PFSK-1 (cell line): ENCODE measurements around the gene KSR2.

Experiments used
- FOXP2 ChIP-seq: optimal IDR thresholded peaks from 2 replicates; pipeline ENCODE3; 2011; ENCODE audit warnings: borderline replicate concordance, control low read depth, inconsistent platforms; ENCODE audit not compliant: insufficient read depth; ENCODE audit errors: extremely low read length, extremely low read depth
- POLR2AphosphoS5 ChIP-seq: IDR thresholded peaks from 2 replicates; pipeline ENCODE4 v1.6.1; 2012; ENCODE audit warnings: low read depth, mild to moderate bottlenecking, control low read depth, low read length, moderate library complexity
- SIN3A ChIP-seq: IDR thresholded peaks from 2 replicates; pipeline ENCODE4 v1.6.1; 2012; ENCODE audit warnings: mild to moderate bottlenecking, low read length, moderate library complexity, borderline replicate concordance; ENCODE audit not compliant: insufficient read depth
- TAF1 ChIP-seq: IDR thresholded peaks from 2 replicates; pipeline ENCODE4 v1.6.1; 2012; ENCODE audit warnings: low read length, control low read depth, borderline replicate concordance; ENCODE audit not compliant: insufficient read depth
- TF ChIP-seq, protein P1 (sequence below), 2 experiments: IDR thresholded peaks; 2 replicates each; pipeline versions ENCODE4 v1.6.1 to v1.8.0; 2011 to 2012; ENCODE audit warnings: low read depth in 2 of 2, low read length in 2 of 2, control low read depth in 1 of 2, inconsistent platforms in 1 of 2, mild to moderate bottlenecking in 1 of 2, moderate library complexity in 1 of 2; ENCODE audit not compliant: insufficient read depth in 1 of 2

The KSR2 gene

DNA sequence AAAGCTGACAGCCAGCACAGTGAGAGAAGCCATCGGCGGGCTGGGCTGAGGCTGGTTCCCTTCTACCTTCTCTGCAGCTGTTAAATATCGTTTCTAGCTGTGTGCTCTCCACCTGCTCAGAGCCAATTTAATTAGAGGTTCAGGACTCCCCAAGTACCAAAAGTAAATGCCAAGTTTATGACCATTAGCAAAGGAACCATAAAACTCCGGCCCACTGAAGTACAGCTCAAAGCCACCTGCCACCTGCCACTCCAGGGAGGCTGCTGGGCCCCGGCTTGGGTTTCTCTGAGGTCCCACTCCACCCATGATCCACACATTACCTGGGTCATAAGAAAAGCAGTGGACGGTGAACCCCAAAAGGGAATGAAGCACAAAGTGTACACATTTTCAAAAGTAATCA lies 272.8 kb downstream of the KSR2 start:
- TF ChIP-seq FOXP2 (no peak), POLR2AphosphoS5 (no peak), TAF1 (no peak), SIN3A (no peak)
- TF ChIP-seq, protein P1, sequence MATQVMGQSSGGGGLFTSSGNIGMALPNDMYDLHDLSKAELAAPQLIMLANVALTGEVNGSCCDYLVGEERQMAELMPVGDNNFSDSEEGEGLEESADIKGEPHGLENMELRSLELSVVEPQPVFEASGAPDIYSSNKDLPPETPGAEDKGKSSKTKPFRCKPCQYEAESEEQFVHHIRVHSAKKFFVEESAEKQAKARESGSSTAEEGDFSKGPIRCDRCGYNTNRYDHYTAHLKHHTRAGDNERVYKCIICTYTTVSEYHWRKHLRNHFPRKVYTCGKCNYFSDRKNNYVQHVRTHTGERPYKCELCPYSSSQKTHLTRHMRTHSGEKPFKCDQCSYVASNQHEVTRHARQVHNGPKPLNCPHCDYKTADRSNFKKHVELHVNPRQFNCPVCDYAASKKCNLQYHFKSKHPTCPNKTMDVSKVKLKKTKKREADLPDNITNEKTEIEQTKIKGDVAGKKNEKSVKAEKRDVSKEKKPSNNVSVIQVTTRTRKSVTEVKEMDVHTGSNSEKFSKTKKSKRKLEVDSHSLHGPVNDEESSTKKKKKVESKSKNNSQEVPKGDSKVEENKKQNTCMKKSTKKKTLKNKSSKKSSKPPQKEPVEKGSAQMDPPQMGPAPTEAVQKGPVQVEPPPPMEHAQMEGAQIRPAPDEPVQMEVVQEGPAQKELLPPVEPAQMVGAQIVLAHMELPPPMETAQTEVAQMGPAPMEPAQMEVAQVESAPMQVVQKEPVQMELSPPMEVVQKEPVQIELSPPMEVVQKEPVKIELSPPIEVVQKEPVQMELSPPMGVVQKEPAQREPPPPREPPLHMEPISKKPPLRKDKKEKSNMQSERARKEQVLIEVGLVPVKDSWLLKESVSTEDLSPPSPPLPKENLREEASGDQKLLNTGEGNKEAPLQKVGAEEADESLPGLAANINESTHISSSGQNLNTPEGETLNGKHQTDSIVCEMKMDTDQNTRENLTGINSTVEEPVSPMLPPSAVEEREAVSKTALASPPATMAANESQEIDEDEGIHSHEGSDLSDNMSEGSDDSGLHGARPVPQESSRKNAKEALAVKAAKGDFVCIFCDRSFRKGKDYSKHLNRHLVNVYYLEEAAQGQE (IDR thresholded peaks at IDR 0.05; ENCODE audit: insufficient read depth in 1 of 2, low read depth in 2 of 2, low read length in 2 of 2) = no peak

DNA sequence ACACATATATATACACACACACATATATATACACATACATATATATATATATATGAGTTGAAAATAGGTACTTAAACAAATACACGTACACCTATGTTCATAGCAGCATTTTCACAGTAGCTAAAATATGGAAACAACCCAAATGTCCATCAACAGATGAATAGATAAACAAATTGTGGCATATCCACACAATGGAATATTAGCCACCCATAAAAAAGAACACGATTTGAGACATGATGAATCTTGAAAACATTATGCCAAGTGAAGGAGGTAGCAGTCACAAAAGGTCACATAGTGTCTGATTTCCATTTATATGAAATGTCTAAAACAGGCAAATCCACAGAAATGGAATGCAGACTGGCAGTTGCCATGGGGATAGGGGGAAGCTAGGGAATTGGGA lies 276.3 kb downstream of the KSR2 start:
- TF ChIP-seq SIN3A (no peak), FOXP2 (no peak), POLR2AphosphoS5 (no peak)
- TF ChIP-seq, protein P1 (IDR thresholded peaks at IDR 0.05; ENCODE audit: insufficient read depth in 1 of 2, low read depth in 2 of 2, low read length in 2 of 2) = no peak

DNA sequence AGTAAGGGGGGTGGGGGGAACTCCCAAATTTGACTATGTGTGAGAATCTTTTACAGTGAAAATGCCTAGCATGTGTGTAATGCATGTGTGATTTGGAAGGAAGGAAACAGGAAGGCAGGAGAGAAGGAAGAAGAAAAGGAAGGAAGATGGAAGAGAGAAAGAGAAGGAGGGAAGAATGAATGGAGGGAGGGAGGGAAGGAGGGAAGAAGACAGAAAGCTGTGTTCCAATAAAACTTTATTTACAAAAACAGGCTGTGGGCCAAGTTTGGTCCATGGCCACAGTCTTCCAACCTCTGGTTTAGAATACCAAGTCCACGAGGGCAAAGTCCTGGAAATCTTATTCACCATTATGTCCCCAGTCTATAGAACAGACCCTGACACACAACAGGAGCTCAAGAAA lies 278.9 kb downstream of the KSR2 start:
- TF ChIP-seq, protein P1 (IDR thresholded peaks at IDR 0.05; ENCODE audit: insufficient read depth in 1 of 2, low read depth in 2 of 2, low read length in 2 of 2) = no peak
- no peak for TF ChIP-seq FOXP2
- TF ChIP-seq SIN3A = no peak
- TF ChIP-seq TAF1 = no peak
- TF ChIP-seq POLR2AphosphoS5 = no peak

DNA sequence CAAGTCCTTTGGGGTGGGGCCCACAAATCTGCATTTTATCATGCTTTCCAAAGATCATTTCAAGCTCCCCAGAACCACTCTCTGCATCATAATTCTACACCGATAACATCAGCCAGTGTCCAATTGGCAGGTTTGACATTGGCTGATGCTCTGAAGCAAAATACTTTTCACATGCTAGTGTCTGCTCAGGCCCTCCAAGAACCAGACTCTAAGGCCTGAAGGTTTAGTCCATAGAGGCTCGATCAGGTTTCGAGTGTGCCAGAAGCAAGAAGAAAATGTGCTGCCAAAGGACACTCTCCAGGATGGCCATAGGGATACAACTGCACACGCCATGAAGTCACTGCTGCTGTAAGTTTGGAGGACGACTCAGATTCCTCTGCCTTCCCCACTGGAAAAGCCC lies 280.3 kb downstream of the KSR2 start:
- TF ChIP-seq, protein P1 (IDR thresholded peaks at IDR 0.05; ENCODE audit: insufficient read depth in 1 of 2, low read depth in 2 of 2, low read length in 2 of 2) = no peak
- TF ChIP-seq FOXP2 (no peak), TAF1 (no peak), POLR2AphosphoS5 (no peak), SIN3A (no peak)

DNA sequence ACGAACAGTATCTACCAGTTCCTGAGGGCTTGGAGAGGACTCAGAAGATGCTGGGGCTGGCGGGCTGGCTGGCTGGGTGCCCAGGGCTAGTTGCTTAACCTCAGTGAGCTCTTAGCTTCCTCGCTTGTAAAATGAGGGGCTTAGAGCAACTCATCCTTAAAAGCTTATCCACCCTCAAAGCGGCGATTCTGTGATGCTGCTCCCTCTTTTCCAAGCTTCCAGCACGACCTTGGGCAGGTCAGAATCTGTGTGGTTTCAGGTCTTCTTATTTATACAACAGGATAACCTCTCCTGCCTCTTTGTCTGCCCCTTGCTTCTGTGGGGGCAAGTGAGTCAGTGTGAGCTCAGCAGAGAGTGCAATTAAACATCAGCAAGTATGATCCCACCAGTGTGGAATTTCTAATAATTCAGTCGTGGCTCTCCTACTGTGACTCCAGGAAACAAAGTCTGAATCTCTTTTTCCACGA lies 281.8 kb downstream of the KSR2 start:
- TF ChIP-seq FOXP2 (no peak), SIN3A (no peak), TAF1 (no peak), POLR2AphosphoS5 (no peak)
